Vagina (tissue), 2 donors: Measurements from ENCODE around the gene RPTOR.

Source experiments
- CTCF ChIP-seq, 3 experiments: fragments of 450-650 bp in 2 of 3; fragments of 200-600 bp in 1 of 3; sonication (generic) in 1 of 3; IDR thresholded peaks; one replicate each; pipeline ENCODE4 v1.5.1; 2017 to 2019; ENCODE audit warnings: antibody characterized with exemption in 3 of 3, mild to moderate bottlenecking in 2 of 3, moderate library complexity in 2 of 3
- POLR2A ChIP-seq, 2 donors: fragments of 450-650 bp; IDR thresholded peaks; one replicate each; pipeline ENCODE4 v1.6.1; 2017; ENCODE audit warnings: antibody characterized with exemption in 2 of 2, mild to moderate bottlenecking in 2 of 2, moderate library complexity in 2 of 2
- POLR2AphosphoS5 ChIP-seq, 2 donors: sonication (generic); formaldehyde crosslinking; IDR thresholded peaks; one replicate each; pipeline ENCODE4 v1.9.0; 2017; ENCODE audit warnings: antibody characterized with exemption in 2 of 2, mild to moderate bottlenecking in 2 of 2, low read depth in 1 of 2; ENCODE audit not compliant: insufficient read depth in 1 of 2

GRCh38 chr17:80775863-80776262 is 231.2 kb downstream of the RPTOR start:
- TF ChIP-seq CTCF (IDR thresholded peaks at IDR 0.05) = no peak
- no peak for TF ChIP-seq POLR2AphosphoS5 (IDR thresholded peaks at IDR 0.05; ENCODE audit: insufficient read depth in 1 of 2, low read depth in 1 of 2)
- TF ChIP-seq POLR2A (IDR thresholded peaks at IDR 0.05) = no peak
